ENCODE results near the gene SLC22A4.

GRCh38 chr5:132260714-132261551 is 33.3 kb upstream of the SLC22A4 start:
- no peak for TF ChIP-seq CTCF (IDR thresholded peaks at IDR 0.05)
- no peak for TF ChIP-seq EZH2 (IDR thresholded peaks at IDR 0.05)
